Parathyroid adenoma (tissue), 2 donors: Measurements from ENCODE around the gene DCLK2.
"Not testable (repeated sequence)": the region's sequence is repeated elsewhere in the genome, so short reads cannot be mapped to it uniquely, and the experiment has no call there.

ENCODE experiments used
- H2AFZ ChIP-seq: fragments of 300-600 bp; sonication (generic); one replicate; pipeline ENCODE4 v1.7.0; 2017; ENCODE audit warnings: antibody characterized with exemption, mild to moderate bottlenecking
- H3K27ac ChIP-seq: fragments of 300-600 bp; sonication (generic); one replicate; pipeline ENCODE4 v1.7.0; 2017
- H3K27me3 ChIP-seq: fragments of 300-600 bp; sonication (generic); one replicate; pipeline ENCODE4 v1.7.0; 2017; ENCODE audit warnings: low read length; ENCODE audit not compliant: control insufficient read depth, insufficient read depth
- H3K36me3 ChIP-seq: fragments of 300-600 bp; sonication (generic); one replicate; pipeline ENCODE4 v1.7.0; 2017; ENCODE audit warnings: low read length; ENCODE audit not compliant: control insufficient read depth, insufficient read depth
- H3K4me1 ChIP-seq: fragments of 300-600 bp; sonication (generic); one replicate; pipeline ENCODE4 v1.7.0; 2017; ENCODE audit warnings: control low read depth
- H3K4me2 ChIP-seq: fragments of 300-600 bp; sonication (generic); one replicate; pipeline ENCODE4 v1.7.0; 2017; ENCODE audit warnings: low read length
- H3K4me3 ChIP-seq: fragments of 300-600 bp; sonication (generic); one replicate; pipeline ENCODE4 v1.7.0; 2017; ENCODE audit warnings: low read depth, low read length
- H3K79me2 ChIP-seq: fragments of 300-600 bp; sonication (generic); one replicate; pipeline ENCODE4 v1.7.0; 2017; ENCODE audit warnings: control low read depth
- H3K9ac ChIP-seq: fragments of 300-600 bp; sonication (generic); one replicate; pipeline ENCODE4 v1.7.0; 2017; ENCODE audit warnings: mild to moderate bottlenecking
- H3K9me3 ChIP-seq: fragments of 300-600 bp; sonication (generic); one replicate; pipeline ENCODE4 v1.7.0; 2017; ENCODE audit warnings: low read length; ENCODE audit not compliant: control insufficient read depth
- CTCF ChIP-seq: fragments of 300-600 bp; sonication (generic); IDR thresholded peaks from one replicate; pipeline ENCODE4 v1.7.0; 2017; ENCODE audit warnings: antibody characterized with exemption, mild to moderate bottlenecking
- donor health status: primary hyperparathyroidism.

The DCLK2 gene

GRCh38 chr4:150176547-150176946 lies 98.3 kb downstream of the DCLK2 start:
- Histone ChIP-seq H3K27me3 (no peaks in the 10 kb centered on the region), H3K4me3 (no peak overlapping the region), H3K4me1 (no peaks in the 10 kb centered on the region), H3K9ac (no peak overlapping the region), H3K9me3 (no peaks in the 10 kb centered on the region), H3K36me3 (no peaks in the 10 kb centered on the region), H3K27ac (no peak overlapping the region), H3K4me2 (no peak overlapping the region), H3K79me2 (no peaks in the 10 kb centered on the region), H2AFZ (no peak overlapping the region)
- no peak for TF ChIP-seq CTCF

DNA sequence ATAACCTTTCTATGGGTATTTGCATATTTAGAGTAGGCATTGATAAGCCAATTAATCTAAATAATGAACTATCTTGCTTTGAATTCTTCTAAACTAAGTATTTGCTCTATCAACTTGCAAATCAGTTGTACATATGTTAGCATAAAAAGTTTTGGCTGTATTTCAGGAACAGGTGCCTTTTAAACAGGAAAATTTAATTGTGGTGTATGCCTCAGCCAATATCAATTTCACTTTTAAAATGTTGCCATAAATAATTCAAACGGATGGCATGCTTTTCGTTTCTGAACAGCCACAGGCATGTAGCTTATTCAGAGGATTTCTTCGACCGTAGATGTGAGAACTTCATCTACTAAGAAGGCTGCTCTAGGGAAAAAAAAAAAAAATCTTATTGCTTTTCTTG lies 99.9 kb downstream of the DCLK2 start:
- no peak overlapping the region for H3K27ac ChIP-seq
- no peaks in the 10 kb centered on the region for H3K4me1 ChIP-seq
- H3K36me3 ChIP-seq: no peaks in the 10 kb centered on the region
- no peaks in the 10 kb centered on the region for H3K27me3 ChIP-seq
- no peak overlapping the region for H3K9ac ChIP-seq
- H3K79me2 ChIP-seq: no peaks in the 10 kb centered on the region
- H2AFZ ChIP-seq: no peak overlapping the region
- H3K4me3 ChIP-seq: no peak overlapping the region
- H3K9me3 ChIP-seq: no peaks in the 10 kb centered on the region
- no peak for TF ChIP-seq CTCF
- H3K4me2 ChIP-seq: no peak overlapping the region

DNA sequence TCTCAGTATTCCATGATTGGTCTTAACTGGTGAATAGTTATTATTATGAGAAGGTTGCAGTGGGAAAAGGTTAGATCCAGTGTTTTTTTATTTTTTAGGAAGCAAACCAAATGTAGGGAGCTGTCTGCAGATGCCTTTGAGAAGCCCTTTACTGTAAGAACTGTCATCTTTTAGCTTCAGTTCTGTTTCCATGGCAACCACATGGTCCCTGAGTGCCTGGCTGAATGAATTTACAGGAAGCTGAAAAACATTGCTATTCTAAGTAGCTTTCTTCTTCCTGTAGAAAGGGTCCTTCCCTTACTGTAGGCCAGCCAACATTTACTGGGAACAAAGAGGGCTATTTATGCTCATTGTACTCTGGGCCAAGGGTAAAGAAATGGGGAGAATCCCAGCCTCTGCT lies 103.3 kb downstream of the DCLK2 start:
- no peak overlapping the region for H3K4me2 ChIP-seq
- no peak for TF ChIP-seq CTCF
- no peaks in the 10 kb centered on the region for H3K79me2 ChIP-seq
- no peak overlapping the region for H2AFZ ChIP-seq
- H3K27ac ChIP-seq: no peak overlapping the region
- no peaks in the 10 kb centered on the region for H3K4me1 ChIP-seq
- H3K36me3 ChIP-seq: no peaks in the 10 kb centered on the region
- H3K4me3 ChIP-seq: no peak overlapping the region
- H3K9me3 ChIP-seq: no peaks in the 10 kb centered on the region
- H3K27me3 ChIP-seq: no peaks in the 10 kb centered on the region
- no peak overlapping the region for H3K9ac ChIP-seq

DNA sequence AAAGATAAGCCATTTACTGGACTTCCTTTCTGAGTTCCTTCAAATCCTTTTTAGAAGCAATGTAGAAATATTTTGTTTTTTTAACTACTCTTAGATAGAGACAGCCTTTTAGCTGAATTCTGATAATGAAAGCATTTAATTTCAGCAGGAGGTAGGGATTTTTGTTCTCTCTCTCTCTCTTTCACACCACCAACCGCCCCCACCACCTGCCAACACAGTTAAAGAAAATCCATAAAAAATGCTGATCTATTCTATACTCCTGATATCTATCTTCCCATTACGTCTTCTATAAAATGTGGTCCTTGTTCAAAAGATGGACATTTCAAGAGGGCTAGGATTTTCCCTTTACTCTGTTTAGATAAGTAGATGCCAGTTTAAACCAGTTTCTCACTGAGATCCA lies 104.5 kb downstream of the DCLK2 start:
- Histone ChIP-seq H2AFZ (no peak overlapping the region), H3K79me2 (no peaks in the 10 kb centered on the region)

GRCh38 chr4:150185033-150185432 lies 106.8 kb downstream of the DCLK2 start:
- H3K4me2 ChIP-seq, H3K27ac ChIP-seq, H3K9ac ChIP-seq, H2AFZ ChIP-seq, H3K4me3 ChIP-seq, H3K4me1 ChIP-seq, H3K79me2 ChIP-seq, H3K36me3 ChIP-seq, H3K27me3 ChIP-seq, H3K9me3 ChIP-seq: not testable (repeated sequence)

More for the DNA sequence above, 104.5 kb downstream of the DCLK2 start:
- Histone ChIP-seq H3K9me3 (no peaks in the 10 kb centered on the region), H3K9ac (no peak overlapping the region), H3K27ac (no peak overlapping the region), H3K4me1 (no peaks in the 10 kb centered on the region), H3K4me2 (no peak overlapping the region), H3K27me3 (no peaks in the 10 kb centered on the region), H3K36me3 (no peaks in the 10 kb centered on the region), H3K4me3 (no peak overlapping the region)
- no peak for TF ChIP-seq CTCF
